PC-3 (cell line): ENCODE results near the gene RABL3. TPM values are rescaled to one million over a fixed set of nuclear protein-coding genes. Genes with fewer than 3 reads are reported as not detected.

Source experiments
- ATAC-seq: fragments of 200-7000 bp; cut with Tn5 transposase; 2 replicates; pipeline ENCODE4 v1.9.1; 2020; ENCODE audit warnings: mild to moderate bottlenecking, moderate library complexity
- BruUV-seq: library from RNA; stranded (reverse); fragments of 400-500 nt; replicated peaks from 2 replicates; lab custom pipeline; 2021; lab: Mats Ljungman, UMichigan
- CTCF ChIA-PET: fragments of 300-600 bp; sonication (Branson Sonifier 250); formaldehyde crosslinking; loops from one replicate; lab custom pipeline; 2022; ENCODE audit warnings: antibody characterized with exemption; lab: Charles Lee
- POLR2A ChIA-PET: fragments of 300-600 bp; sonication (Branson Sonifier 250); formaldehyde crosslinking; loops from one replicate; lab custom pipeline; 2022; ENCODE audit warnings: antibody characterized with exemption; ENCODE audit not compliant: unreplicated experiment; lab: Charles Lee
- DNase-seq: peaks from one replicate; pipeline ENCODE4 v3.0.0-alpha.2; 2015
- H2AFZ ChIP-seq: fragments of 300-600 bp; sonication (generic); 2 replicates; pipeline ENCODE4 v1.6.0; 2016; ENCODE audit warnings: antibody characterized with exemption, low read length
- H3F3A ChIP-seq: fragments of 300-600 bp; sonication (generic); one replicate; pipeline ENCODE4 v1.6.0; 2017; ENCODE audit warnings: antibody characterized with exemption, low read length, control low read depth, mild to moderate bottlenecking; ENCODE audit not compliant: unreplicated experiment
- H3K27ac ChIP-seq: fragments of 300-600 bp; sonication (generic); 2 replicates; pipeline ENCODE4 v1.5.1; 2016; ENCODE audit warnings: mild to moderate bottlenecking, low read length
- H3K27me3 ChIP-seq: fragments of 300-600 bp; sonication (generic); 2 replicates; pipeline ENCODE4 v1.6.1; 2016; ENCODE audit warnings: low read length, mixed read lengths
- H3K36me3 ChIP-seq: fragments of 300-600 bp; sonication (generic); 2 replicates; pipeline ENCODE4 v1.6.1; 2016; ENCODE audit warnings: low read depth, mixed run types, low read length, mixed read lengths
- H3K4me1 ChIP-seq: fragments of 300-600 bp; sonication (generic); 2 replicates; pipeline ENCODE4 v1.5.1; 2016; ENCODE audit warnings: low read length; ENCODE audit not compliant: insufficient read depth
- H3K4me2 ChIP-seq: fragments of 300-600 bp; sonication (generic); 2 replicates; pipeline ENCODE4 v1.6.0; 2016; ENCODE audit warnings: low read length
- H3K4me3 ChIP-seq: fragments of 300-600 bp; sonication (generic); 2 replicates; pipeline ENCODE4 v1.5.1; 2016; ENCODE audit warnings: mild to moderate bottlenecking, low read length, mixed read lengths
- H3K79me2 ChIP-seq: fragments of 300-600 bp; sonication (generic); 2 replicates; pipeline ENCODE4 v1.6.1; 2017; ENCODE audit warnings: low read length, mixed read lengths
- H3K9ac ChIP-seq: fragments of 300-600 bp; sonication (generic); 2 replicates; pipeline ENCODE4 v1.6.0; 2016; ENCODE audit warnings: mild to moderate bottlenecking, low read length
- H3K9me2 ChIP-seq: fragments of 300-600 bp; sonication (generic); replicated peaks from 2 replicates; pipeline ENCODE4 v1.6.1; 2016; ENCODE audit warnings: mixed run types, low read length, mixed read lengths
- H3K9me3 ChIP-seq: fragments of 300-600 bp; sonication (generic); 2 replicates; pipeline ENCODE4 v1.6.1; 2016; ENCODE audit warnings: low read length, mixed read lengths
- H4K20me1 ChIP-seq: fragments of 300-600 bp; sonication (generic); 2 replicates; pipeline ENCODE4 v1.6.1; 2016; ENCODE audit warnings: low read length, mixed read lengths
- EZH2 ChIP-seq: fragments of 300-600 bp; sonication (generic); IDR thresholded peaks from one replicate; pipeline ENCODE4 v1.6.1; 2017; ENCODE audit warnings: antibody characterized with exemption, mild to moderate bottlenecking, low read length; ENCODE audit not compliant: unreplicated experiment
- EZH2phosphoT487 ChIP-seq: fragments of 300-600 bp; sonication (generic); IDR thresholded peaks from 2 replicates; pipeline ENCODE4 v1.6.1; 2018; ENCODE audit warnings: mild to moderate bottlenecking, antibody characterized with exemption, low read length, borderline replicate concordance
- intact Hi-C: fragments of 100-400 bp; cut with micrococcal nuclease; formaldehyde crosslinking; loops from 2 replicates; pipeline ENCODE4 v1.9.0; 2023
- total RNA-seq: library from RNA; depleted of rRNA; stranded (reverse); fragments of >200 nt; gene quantifications from 2 replicates; pipeline ENCODE4 v1.2.3, GENCODE V29; 2014
- TF ChIP-seq, protein P1 (sequence below): fragments of 300-600 bp; sonication (generic); conservative IDR thresholded peaks from 2 replicates; pipeline ENCODE4 v1.5.1; 2017; ENCODE audit warnings: antibody characterized with exemption, low read depth, mild to moderate bottlenecking, low read length

Gene RABL3
- total RNA-seq, 1 experiment from 2014 or later, result 24.3 TPM

GRCh38 chr3:120681506-120682038 lies 60.7 kb downstream of the RABL3 start:
- CTCF ChIA-PET, result no interaction called here
- Histone ChIP-seq H3K4me1 (peaks cover 26% of the 10 kb centered on the region), H3K4me2 (0 out of 2 replicates have a peak overlapping the region, but pooled peaks have one; percentile 16)

DNA sequence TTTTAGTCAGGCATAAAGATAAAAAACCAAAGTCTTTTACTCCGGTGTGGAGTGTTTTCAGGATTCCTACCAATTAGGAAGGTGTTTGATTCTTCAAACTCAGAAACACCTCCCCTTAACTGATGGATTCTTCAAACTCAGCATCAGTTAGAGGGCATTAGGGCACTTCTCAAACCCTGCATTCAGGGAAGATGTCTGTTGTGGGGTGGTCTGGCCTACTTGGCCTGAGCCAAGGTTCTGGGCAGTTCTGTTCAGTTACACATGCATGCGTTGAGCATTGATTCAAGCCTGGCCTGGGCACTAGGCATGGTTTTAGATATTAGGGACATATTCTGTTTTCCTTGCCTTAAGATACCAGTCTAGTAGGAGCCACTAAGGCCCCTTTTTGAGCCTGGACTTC lies 61.3 kb downstream of the RABL3 start:
- TF ChIP-seq, protein P1, sequence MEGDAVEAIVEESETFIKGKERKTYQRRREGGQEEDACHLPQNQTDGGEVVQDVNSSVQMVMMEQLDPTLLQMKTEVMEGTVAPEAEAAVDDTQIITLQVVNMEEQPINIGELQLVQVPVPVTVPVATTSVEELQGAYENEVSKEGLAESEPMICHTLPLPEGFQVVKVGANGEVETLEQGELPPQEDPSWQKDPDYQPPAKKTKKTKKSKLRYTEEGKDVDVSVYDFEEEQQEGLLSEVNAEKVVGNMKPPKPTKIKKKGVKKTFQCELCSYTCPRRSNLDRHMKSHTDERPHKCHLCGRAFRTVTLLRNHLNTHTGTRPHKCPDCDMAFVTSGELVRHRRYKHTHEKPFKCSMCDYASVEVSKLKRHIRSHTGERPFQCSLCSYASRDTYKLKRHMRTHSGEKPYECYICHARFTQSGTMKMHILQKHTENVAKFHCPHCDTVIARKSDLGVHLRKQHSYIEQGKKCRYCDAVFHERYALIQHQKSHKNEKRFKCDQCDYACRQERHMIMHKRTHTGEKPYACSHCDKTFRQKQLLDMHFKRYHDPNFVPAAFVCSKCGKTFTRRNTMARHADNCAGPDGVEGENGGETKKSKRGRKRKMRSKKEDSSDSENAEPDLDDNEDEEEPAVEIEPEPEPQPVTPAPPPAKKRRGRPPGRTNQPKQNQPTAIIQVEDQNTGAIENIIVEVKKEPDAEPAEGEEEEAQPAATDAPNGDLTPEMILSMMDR, result no peak
- TF ChIP-seq EZH2, result no peak
- no peak for TF ChIP-seq EZH2phosphoT487
- no peak for ATAC-seq
- POLR2A ChIA-PET, result no interaction called here
- no peaks in the 10 kb centered on the region for H3K9me3 ChIP-seq
- H3K9ac ChIP-seq, result no peak overlapping the region
- no peak overlapping the region for H2AFZ ChIP-seq
- no TSS peak for BruUV-seq
- H3K79me2 ChIP-seq, result no peaks in the 10 kb centered on the region
- H3K27me3 ChIP-seq, result no peaks in the 10 kb centered on the region
- intact Hi-C loops, result no loop called here
- H3K4me1 ChIP-seq, result peaks cover 26% of the 10 kb centered on the region
- H3K27ac ChIP-seq, result no peak overlapping the region
- H3K9me2 ChIP-seq, result no peaks in the 10 kb centered on the region
- H3K4me3 ChIP-seq, result no peak overlapping the region
- no peak overlapping the region for H3K4me2 ChIP-seq
- CTCF ChIA-PET, result no interaction called here
- H3K36me3 ChIP-seq, result no peaks in the 10 kb centered on the region
- DNase-seq, result no peak
- H3F3A ChIP-seq, result no peaks in the 10 kb centered on the region
- H4K20me1 ChIP-seq, result no peaks in the 10 kb centered on the region

More at GRCh38 chr3:120681506-120682038, 60.7 kb downstream of the RABL3 start:
- Histone ChIP-seq H3K79me2 (no peaks in the 10 kb centered on the region), H3K9me2 (no peaks in the 10 kb centered on the region), H4K20me1 (no peaks in the 10 kb centered on the region), H3K36me3 (no peaks in the 10 kb centered on the region), H2AFZ (no peak overlapping the region), H3K27me3 (no peaks in the 10 kb centered on the region), H3K9ac (no peak overlapping the region), H3K4me3 (no peak overlapping the region), H3K27ac (0 out of 2 replicates have a peak overlapping the region, but pooled peaks have one; percentile 13), H3K9me3 (no peaks in the 10 kb centered on the region), H3F3A (no peaks in the 10 kb centered on the region)
- TF ChIP-seq EZH2phosphoT487 (no peak), EZH2 (no peak)
- TF ChIP-seq, protein P1, result no peak
- no peak for ATAC-seq
- no peak for DNase-seq
- POLR2A ChIA-PET, result no interaction called here
- BruUV-seq, result no TSS peak
- intact Hi-C loops, result no loop called here

DNA sequence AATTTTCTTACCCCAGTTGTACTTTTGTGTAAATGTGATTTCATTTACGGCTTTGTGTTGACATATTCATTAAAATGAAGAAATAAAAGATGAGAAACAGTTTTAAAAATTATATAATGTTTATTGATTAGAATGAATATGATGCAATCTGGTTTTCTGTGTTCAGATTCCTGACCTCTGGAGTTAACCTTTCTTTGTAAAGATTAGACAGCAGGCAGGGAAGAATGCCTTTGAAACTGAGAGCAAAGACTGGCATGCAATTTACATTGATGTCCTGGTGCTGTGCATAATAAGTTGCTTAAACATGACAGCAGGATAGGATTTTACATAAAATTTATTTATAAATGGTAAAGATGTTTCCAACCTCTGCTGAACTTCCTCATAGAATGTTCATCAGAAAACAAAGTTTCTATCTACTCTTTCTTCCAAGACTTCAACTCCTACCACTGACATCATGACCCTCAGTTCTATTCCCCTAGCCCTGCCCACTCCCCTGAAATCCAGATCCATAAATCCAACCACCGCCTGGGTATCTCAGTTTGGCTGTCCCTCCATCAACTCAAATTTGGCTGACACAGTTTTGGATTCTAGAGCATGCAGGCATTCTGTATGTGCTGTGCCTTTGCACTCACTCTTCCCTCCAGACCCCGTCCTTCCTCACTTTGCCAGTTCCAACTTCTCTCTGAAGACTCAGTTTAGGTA lies 62.0 kb downstream of the RABL3 start:
- Histone ChIP-seq H3F3A (no peaks in the 10 kb centered on the region), H4K20me1 (no peaks in the 10 kb centered on the region), H3K27ac (no peak overlapping the region), H2AFZ (no peak overlapping the region), H3K4me1 (peaks cover 26% of the 10 kb centered on the region), H3K79me2 (no peaks in the 10 kb centered on the region), H3K9ac (no peak overlapping the region), H3K9me2 (no peaks in the 10 kb centered on the region), H3K36me3 (no peaks in the 10 kb centered on the region), H3K4me3 (no peak overlapping the region), H3K27me3 (no peaks in the 10 kb centered on the region), H3K9me3 (no peaks in the 10 kb centered on the region), H3K4me2 (no peak overlapping the region)
- intact Hi-C loops, result no loop called here
- CTCF ChIA-PET, result no interaction called here
- BruUV-seq, result no TSS peak
- POLR2A ChIA-PET, result no interaction called here
- no peak for ATAC-seq
- no peak for DNase-seq
- TF ChIP-seq EZH2 (no peak), EZH2phosphoT487 (no peak)
